NCI-H1417 treated with DMSO at 0.1 percent for 48 hours (cell line): Measurements from ENCODE around the gene ADAMTS20.

ENCODE experiments used
- DNase-seq: peaks from one replicate; lab custom pipeline; 2025; lab: John Stamatoyannopoulos, UW

Gene ADAMTS20

DNA sequence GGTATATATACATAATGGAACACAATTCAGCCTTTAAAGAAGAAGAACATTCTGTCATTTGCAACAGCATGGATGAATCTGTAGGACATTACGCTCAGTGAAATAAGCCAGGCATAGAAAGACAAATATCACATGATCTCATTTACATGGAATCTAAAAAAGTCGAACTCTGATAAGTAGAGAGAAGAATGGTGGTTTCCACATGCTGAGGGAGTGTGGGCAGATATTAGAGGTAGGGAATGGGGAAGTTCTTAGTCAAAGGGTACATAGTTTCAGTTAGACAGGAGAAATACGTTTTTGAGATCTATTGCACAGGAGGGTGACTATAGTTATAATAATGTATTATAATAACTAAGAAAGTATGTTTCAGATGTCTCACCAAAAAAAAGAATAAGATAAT is 71.4 kb downstream of the ADAMTS20 start:
- DNase-seq: no peak

DNA sequence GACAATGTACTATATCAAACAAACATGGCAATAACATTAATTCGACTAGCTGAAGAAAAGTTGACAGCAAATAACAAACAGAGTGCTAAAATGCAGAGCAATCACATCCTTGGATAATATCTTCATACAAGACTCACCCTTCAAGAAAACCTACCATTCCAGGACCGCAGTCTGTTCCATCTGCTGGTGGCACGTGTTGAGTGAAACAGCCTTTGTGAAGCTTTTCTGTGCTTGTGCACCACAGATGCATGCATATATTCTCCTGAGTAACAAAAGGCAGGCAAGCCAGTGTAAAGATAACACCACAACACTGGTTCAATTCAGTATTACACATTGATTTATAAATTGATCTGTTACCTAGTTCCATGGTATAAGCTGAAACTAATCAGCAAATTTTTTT is 89.3 kb downstream of the ADAMTS20 start:
- no peak for DNase-seq

DNA sequence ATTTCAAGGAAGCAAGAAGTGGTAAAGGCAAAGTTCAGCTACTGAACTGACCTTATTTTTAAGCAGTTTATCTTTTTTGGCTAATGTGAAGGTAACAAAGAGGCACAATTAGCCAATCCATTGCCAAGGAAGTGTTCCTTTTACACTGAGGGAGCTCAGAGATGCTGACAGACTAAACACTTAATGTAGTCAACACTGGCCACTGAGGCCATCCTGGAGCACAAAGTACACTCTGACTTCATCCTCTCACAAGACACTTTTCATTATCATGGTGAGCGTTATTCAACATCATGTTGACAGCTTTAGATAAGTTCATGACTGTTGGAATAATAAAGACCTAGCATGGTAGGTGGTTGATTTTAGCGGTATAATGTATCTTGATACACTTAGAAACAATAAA is 89.9 kb downstream of the ADAMTS20 start:
- DNase-seq: no peak

DNA sequence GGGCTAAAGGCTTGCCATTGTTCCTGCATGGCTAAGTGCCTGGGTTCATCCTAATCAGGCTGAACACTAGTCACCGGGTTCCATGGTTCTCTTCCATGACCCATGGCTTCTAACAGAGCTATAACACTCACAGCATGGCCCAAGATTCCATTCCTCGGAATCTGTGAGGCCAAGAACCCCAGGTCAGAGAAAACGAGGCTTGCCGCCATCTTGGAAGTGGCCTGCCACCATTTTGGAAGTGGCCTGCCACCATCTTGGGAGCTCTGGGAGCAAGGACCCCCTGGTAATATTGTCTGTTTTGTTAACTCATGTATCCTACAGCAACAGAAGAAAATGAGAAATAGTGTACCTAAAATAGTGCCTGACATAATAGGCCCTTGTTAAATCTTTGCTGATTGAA is 92.7 kb downstream of the ADAMTS20 start:
- no peak for DNase-seq

DNA sequence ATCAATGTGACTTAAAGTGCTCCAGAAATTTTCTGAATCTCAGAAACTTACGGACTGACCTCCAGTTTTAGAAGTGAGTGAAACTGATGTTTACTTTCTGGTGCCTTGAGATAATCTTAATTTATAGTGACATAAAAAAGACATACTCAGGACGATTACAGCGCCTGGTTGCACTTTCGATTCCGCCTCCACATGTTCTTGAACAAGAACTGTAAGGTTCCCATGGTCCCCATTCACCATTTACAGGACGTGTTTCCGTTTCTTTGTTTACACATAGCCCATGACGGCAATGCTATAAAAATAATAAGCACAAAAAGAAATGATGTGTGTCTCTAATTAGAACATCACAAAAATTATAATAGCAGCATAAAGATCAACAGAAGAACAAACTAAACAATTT is 98.2 kb downstream of the ADAMTS20 start:
- no peak for DNase-seq

DNA sequence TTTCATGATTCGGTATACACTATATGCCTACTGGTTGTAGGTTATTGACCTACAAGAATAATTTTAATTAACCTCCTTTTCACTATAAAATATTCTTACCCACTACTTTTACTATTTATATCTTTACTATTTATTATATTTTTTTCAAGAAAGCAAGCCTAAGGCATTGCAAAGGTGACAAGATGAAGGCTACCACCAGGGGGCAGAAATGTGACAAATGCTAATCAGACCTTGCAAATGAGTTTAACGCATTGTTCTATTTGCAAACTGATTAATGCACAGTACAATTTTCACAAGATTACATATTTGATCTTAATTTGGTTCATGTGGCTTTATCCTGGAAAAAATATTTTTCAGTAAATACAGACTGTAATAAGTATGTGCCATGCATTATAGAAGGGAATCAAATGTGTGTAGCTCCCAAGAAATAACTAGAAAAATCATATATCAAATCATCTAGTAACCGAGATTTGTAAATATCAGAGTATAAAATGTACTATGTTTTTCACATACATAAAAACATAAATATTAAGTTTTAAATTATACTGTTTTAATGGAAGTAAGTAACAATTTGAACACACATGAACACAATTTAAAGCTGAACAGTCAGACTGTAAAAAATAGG is 107.0 kb downstream of the ADAMTS20 start:
- DNase-seq: peak; percentile 7

DNA sequence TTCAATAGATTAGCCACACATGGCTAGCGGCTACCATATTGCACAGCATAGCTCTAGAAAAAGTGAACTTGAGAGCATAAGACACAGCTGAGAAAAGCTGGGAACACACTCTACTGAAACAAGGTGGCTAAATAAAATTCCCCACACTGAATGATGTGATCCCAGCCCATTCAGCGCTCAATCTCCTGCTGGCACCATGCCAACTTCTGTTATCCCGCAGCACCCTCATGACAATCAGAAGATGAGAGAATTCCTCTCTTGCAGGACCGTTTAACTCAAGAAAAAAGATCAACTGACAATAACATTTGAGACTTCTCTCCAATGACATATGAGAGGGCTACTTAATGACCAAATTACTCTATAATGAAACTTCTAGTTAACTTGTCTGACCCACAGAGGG is 115.4 kb downstream of the ADAMTS20 start:
- no peak for DNase-seq

DNA sequence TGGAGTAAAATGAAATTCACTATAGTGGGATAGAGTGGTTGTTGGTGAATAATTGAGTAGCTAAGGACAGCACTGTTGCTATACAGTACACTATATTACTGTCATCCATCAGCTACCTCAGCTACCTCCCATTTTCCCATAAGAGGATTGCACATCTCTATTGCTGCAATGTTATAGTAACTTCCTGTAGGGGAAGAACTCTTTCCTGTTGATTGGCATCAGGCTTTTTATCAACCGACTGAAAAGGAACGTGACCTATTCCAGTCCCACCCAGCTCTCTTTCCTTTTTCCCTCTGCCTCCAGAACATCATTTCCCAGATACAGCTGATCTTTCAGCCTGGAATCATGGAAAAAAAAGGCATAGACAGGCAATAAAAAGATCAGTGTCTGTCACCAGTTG is 117.4 kb downstream of the ADAMTS20 start:
- DNase-seq: no peak

DNA sequence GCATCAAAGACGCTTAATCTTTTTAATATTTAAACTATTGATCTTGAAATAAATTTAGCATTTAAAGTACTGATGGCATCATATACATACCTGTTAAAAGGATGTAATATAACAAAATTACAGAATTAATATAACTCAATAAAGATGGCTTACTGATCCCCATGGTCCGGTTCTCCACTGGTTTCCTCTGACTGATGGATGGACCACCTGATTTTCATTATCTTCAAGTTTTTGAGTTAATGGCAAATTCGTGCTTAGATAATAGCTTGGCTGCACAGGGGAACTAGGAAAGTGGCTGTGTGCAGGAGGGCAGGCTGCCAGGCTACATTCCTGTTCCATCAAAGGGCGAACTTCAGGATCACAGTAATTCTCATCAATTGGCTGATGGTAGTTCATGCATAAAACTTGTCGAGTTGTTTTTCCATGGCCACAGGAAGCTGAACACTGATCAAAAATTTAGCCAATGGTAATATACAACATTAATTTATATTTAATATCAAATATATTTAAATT is 123.9 kb downstream of the ADAMTS20 start:
- no peak for DNase-seq

DNA sequence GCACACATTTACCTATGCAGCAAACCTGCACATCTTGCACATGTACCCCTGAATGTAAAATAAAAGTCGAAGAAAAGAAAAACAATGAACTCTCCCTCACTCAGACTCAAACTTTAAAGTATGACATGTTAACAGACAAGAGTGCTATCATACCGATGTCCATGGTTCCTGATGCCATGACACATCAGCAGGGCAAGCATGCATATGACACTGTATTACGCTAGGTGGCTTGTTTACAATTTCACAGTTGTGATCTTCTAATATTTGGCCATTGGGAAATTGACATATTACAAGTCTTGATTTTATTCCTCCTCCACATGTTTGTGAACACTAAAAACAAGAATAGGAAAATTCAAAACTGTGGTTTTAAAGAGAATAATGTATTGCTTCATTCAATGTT is 126.6 kb downstream of the ADAMTS20 start:
- DNase-seq: no peak

DNA sequence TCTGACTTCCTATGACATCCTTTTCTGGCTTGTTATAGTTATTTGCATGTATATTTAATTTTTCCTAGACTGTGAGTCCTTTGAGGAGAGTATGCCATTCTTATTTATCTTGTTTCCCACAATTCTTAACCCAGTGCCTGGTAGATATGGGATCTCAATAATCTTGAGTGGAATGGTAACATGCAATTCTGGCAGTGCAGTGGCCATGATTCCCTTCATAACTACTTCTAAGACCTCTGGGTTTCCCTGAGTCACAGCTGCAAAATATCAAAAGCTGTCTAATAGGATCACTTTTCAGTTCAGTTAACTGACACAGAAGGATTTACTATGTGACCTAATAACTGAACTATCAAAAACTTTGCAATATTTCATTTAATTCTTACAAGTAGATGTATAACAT is 135.0 kb downstream of the ADAMTS20 start:
- DNase-seq: no peak

DNA sequence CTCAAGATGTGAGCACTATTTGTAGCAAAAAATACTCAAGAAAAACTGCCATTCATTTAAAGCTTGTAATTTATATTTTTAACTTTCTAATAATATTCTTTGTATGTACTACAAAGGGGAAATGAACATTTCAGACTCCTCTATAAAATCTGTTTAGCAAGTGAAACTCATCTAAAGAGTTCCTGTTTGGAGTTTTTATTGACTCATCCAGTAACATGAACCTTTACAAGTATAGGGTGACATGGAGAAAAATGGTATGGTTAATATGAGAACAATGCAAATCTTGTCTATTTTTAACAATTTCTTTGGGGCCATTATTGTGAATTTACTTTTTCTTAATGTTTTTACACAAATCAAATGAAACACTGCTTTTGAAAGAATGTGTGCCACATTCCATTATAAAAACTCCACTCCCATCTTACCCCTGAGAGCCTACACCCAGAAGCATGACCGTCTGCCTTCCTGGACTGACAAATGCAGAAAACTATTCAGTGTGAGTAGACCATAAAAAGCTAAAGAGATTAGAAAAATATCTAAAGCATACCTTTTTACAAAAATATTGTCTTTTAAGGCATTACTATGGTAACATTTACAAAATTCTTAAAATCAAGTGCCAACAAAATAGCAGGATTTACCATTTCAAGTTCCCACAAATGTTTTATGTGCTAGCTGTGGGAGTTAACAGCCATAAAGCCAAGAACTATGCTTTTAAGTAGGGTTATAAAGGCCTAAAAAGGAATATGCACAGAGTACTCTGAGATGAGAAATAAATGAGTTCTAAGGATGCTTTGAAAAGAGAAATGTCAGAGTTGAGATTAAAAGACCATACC is 144.0 kb downstream of the ADAMTS20 start:
- no peak for DNase-seq

DNA sequence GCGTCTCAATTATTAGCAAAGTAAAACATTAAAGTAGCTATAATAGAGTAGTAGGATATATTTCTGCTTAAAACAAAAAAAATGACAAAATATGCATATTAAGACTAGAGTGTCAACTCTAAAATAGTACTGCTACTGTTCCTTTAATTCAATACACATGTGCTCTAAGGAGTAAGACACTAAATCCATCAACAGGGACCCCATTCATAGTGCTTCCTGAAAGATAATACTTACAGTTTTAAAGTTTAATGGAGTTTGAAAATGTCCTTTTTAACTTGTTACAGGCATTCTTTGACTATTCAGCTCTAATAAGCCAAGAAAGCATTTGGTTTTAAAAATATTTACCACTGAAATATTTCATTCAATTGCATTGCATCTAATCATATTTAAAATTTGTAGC is 145.2 kb downstream of the ADAMTS20 start:
- DNase-seq: no peak

DNA sequence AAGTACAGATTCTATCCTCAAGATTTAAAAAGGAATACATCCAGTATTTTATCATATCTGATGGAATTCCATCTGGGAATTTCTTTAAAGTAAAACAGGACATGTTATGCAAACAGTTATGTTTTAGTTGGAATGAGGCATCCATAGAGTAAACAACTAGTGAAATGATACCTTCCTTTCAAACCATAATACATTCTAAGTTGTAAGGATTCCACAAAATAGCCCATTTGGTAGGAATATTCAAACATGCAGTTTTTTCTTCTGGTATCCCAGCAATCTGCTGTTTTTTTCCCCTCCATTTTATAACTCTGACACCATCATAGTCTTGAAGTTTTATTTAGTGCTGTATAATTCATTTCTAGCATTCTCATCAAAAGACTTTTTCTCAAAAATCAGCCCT is 149.6 kb downstream of the ADAMTS20 start:
- DNase-seq: no peak

DNA sequence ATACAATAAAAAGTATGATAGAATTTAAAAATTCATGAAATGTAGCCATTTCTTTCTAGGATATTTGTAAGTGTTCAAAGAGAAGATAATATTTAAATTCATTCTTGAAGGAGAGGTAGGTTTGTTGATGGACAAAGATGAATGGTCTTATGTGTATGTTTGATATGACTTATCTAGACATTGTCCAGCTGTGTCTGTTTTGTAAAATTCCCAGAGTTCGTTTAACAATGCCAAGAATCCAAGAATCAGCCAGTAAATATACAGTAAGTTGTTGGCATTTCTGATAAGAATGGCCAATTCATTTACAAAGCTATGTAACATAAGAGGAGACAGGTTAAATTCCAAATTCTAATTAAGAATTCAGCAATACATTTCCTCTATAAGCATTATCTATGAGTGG is 150.9 kb downstream of the ADAMTS20 start:
- DNase-seq: no peak

DNA sequence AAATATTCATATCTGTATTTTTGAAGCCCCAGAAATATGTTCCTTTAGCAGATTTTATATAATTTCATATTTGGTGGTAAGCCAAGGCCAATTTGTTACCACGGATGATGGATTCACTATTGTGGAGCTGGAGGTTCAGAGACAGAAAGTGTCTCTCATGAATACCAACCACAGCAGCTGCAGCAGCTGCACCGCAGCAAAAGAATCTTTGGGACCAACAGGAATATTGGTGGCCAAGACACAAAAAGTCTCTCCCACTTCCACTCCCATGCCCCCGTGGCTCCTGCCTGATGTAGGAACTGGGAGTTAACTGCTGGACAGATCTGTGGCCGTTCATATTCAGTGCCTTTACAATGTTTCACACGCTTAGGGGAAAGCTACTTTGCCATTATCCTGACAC is 155.3 kb downstream of the ADAMTS20 start:
- DNase-seq: no peak

DNA sequence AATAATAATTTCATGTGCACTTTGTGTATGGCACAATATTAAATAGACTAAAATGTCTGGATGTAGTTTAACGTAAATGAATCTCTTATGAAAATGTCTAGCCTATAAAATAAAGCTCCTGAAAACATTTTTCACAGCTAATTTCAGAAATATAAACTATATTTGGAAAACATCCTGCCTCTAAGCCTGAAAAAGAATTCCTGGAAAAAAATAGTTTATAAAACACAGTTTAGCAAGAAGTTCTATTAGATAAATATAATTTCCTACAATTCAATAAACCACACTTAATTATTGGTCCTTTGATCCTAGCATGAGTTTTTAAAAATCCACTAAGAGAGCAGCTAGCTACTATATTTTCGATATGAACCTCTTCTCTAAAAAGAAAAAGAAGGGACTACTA is 159.9 kb downstream of the ADAMTS20 start:
- DNase-seq: no peak

DNA sequence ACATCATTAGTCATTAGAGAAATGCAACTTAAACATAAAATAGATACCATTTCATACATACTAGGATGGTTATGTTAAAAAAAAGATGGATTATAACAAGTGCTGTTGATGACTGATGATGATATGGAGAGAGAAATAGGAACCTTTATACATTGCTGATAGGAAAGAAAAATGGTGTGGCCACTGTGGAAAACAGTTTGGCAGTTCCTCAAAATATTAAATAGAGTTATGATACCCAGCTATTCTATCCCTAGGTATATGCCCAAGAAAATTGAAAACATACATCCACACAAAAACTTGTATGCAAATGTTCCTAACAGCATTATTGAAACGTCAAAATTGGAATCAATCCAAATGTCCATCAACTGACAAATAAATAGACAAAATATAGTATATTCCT is 170.1 kb downstream of the ADAMTS20 start:
- DNase-seq: no peak

DNA sequence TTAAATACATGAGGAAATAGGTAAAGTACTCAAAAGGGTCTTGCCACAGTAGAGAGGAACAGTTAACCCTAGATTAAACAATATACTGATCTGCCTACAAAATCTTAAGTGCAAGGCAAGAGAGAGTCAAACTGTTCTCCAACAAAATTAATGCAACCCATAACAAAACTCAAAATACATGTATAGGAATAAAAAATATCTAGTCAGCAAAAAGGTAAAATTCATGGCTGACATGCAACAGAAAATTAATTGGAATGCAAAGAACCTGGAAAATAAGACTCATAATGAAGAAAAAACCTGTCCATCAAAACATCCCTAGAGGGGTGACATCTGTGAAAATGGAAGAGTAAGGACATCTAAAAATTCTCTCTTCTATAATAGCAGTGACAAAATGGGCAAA is 173.6 kb downstream of the ADAMTS20 start:
- no peak for DNase-seq

DNA sequence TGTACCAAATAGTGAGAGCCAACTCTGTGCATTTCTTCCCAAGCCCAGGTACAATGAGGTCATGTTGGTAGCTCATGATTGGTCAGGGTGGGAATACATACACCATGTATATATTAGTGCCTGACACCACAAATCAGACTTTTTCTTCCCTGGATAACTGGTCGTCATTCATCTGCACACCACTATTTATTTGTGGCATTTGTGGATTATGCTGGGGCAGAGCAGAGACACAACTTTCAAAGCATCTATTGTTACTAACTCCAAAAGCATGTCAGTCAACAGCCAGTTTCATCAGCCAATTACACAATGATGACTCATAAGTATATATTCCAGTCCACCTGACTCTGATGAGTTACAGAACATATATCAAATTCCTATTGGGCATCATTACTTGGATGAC is 181.7 kb downstream of the ADAMTS20 start:
- no peak for DNase-seq

DNA sequence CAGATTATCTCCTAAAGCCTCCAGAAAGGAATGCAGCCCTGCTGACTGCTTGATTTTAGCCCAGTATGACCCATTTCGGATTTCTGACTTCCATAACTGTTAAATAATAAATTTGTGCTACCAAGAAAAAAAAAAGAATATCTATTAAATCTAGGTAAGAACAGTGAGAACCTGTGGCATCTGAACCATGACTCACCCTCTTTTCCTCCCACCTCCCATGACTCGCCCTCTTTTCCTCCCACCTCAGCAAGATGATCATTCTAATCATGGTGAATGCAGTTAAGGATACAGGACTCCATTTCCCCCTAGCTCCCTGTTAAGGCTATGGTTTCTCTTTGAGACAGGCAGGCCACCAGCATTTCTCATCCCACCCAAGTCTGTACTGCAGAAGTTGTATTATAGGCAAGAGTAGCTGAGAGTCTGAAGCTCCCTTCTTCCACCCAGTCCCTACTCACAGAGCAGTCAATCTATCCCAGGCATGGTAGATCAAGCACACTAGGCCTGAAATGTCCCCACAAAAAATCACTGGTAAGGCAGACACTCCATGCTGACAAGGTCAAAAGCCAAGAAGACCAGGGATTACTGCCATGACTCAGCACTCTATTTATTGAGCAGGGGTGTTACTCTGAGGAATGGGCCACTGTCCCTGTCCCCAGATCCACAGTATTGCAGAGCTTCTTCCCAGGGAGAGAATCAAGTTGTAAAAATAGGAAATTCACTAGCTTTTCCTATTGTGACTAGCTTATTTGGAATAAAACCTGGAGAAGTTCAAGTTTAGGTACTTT is 188.9 kb downstream of the ADAMTS20 start:
- DNase-seq: no peak

DNA sequence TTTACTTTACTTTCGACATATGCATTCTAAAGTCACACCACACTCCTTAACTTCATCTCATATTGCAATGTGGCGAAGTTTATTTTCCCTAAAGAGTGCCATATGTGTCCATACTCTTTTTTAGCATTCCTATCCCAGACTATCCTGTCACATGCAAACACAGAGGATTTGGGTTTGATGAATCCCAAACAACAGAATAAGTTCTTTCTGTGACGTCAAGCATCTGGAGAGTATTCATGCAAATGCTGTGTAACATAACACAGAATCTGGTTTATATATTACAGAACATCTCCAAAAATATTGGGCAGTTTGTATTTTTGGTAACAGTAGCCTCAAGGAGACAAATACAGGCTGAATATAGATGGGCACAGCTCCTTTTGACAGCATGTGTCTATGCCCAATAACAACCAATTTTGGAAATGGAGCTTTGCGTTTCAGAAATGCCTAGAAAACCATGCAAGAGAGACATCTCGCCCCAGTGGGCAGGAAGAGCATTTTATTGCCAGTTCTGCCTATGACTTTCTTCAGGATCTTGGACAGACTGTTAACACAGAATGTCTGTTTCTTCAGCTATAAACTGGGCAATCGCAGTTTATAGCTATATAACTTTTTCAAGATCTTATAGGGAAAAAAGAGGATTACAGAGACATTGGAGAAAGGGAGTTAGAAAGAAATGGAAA is 190.8 kb downstream of the ADAMTS20 start:
- no peak for DNase-seq
